Cerebellar nuclear complex (tissue), 1 donor: ENCODE data around the gene ARID3B.
"Not testable (repeated sequence)": the region's sequence is repeated elsewhere in the genome, so short reads cannot be mapped to it uniquely, and the experiment has no call there.

Experiments
- DNase-seq, 2 experiments: peaks; one replicate each; lab custom pipeline; 2025; lab: John Stamatoyannopoulos, UW

ARID3B gene

DNA sequence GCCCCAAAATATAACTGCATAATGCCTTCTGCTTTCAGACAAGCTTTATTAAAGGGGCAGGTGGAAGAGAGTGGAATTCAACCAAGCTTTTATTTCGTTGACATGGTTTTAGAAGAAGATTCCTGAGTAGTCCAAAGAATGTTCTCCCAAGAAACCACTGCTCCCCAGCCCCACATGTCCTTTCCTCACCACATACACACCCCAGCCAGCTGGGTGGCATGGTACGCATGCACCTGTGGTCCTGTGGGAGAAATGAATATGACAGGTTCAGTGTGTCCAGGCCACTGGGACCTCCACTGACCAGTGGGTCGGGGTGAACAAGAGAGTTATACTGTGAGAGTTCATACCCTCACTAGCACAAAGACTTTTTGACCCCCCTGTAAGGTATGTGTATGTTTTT lies 30.2 kb downstream of the ARID3B start:
- DNase-seq, result no peak

DNA sequence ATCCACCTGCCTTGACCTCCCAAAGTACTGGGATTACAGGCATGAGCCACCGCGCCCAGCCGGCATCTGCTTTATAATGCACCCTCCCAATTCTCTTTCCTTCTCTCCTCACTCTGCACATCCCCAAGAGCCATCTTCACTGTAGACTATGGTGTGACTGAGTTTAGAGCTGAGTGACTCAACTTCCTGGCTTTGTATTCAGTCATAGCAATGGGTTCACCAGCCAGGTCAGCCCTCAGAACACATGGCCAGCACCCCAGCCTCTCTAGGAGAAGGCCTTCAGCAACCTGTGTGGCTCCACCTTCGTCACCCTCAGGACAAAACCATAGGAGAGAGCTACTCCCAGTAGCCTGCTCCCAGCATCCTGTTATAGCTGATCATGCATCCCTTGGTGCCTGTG lies 33.0 kb downstream of the ARID3B start:
- no peak for DNase-seq

DNA sequence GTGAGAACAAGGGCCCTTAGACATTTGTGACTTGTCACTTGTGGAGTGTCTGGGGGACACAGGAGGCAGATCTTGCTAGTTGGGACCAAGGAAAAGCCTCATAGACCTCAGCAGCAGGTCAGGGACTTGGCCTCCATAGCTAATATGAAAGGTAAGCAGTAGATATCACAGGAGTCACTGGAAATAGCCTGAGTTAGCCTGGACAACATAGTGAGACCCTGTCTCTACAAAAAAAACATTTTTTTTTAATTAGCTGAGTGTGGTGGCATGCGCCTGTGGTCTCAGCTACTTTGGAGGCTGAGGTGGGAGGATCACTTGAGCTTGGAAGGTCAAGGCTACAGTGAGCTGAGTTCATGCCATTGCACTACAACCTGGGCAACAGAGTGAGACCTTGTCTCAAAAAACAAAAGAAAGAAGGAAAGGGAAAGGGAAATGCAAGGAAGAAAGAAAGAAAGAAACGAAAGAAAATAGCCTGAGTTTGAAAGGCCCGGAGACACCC lies 37.5 kb downstream of the ARID3B start:
- no peak for DNase-seq

DNA sequence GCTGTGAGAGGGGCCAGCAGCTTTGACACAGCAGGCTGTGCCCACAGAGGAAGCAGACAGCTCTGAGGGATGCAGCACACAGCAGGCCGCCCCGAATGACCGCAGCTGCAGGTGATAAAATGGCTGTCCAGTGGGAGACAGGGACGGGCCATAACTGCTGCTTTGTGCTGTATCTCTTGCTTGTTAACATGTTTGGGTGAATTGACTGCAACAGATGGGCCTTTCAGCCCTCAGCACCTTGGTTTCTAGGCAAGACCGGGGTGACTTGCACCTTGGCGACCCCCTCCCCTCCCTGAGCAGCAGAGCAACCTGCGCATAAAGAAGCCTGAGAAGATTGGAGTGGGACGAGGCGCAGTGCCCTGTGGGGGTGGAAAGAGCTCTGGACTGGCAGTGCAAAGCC lies 38.0 kb downstream of the ARID3B start:
- no peak for DNase-seq

DNA sequence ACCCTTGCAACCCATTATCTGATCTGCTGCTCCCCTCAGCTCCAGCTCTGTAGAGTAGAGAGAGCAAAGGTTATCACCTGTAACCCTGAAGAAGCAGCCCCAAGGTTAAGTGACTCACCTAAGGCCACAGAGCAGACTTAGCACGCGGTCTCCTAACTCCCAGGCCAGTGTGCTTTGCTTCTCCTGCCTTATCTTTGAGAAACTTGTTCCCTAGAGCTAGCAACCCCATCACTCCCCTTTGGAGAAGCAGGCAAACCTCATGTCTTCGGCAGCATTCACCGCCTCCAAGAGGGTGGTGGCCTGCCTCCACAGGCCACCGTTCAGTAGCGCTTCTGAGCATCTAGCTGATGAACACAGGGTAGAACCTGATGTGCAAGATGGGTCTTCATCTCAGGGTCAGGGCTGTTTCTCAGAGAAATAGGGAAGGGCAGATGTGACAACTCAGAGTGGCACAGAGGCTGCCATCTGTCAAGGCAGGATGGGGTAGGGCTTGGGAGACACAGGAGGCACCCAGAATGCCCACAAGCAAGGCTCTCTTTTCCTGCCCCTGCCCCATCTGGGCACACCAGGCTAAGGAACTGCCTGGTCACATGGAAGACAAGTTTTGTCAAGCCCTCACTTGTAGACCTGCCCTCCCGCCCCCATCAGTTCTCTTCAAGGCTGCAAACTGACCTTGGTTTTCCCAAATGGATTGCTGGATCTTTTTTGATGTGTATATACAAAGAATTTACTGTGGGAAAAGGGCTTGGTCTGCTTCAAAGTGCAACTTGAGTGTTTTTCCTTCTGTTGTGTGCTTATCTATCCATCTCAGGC lies 39.7 kb downstream of the ARID3B start:
- DNase-seq, result no peak

DNA sequence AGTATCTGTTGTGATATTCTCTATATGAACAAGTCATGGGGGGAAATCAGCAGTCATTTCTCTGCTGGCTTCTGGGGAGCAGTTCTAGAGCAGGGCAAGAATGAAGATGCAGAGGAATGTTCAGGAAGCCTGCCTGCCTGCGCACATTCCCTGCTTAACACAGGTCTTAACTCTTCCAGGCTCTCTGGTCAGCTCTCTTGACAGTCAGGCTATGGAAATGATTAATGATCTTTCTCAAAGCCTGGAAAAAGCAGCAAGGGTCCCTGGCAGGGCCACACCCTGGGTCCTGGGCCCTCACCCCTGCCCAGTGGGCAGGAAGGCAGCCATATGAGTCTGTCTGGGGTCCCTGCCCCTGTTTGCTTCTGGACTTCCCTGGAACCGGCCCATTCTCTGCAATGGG lies 43.2 kb downstream of the ARID3B start:
- DNase-seq, result no peak

DNA sequence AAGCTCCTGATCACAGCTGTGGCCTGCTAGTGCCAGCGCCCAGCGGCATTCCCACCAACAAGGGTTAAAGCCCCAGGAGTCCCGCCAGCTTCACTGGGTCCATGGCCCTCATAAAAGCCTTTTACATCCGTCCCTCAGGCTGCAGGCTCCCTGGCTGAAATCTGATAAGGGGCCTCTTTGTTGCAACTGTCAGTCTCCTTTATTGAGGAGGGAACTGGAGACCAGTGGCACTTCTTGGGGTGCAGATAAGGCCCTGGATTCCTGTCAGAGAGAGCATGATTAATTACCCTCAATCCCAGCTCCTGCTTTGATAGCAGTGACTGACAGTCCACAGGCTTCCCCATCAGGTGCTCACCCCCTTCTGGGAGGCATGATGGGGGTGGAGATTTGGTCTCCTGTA lies 43.8 kb downstream of the ARID3B start:
- no peak for DNase-seq

DNA sequence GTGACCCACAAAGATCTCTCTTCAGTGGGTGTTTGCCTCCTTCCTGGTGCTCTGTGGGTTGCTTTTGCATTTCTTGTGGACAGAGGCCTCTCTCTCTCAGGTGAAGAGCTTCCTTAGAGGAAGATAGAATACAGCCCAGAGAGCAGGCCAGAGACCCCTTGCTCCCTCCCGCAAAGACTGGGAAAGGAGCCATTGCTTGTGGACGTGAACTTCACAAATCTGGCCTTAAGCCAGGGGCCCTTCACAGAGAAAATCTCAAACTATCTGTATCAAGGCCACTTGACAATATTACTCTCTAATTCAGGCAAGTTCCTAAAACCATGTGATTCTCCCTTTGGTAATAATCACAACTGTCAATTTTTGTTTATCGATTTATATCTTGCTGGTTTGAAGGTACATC lies 44.2 kb downstream of the ARID3B start:
- DNase-seq, result no peak

DNA sequence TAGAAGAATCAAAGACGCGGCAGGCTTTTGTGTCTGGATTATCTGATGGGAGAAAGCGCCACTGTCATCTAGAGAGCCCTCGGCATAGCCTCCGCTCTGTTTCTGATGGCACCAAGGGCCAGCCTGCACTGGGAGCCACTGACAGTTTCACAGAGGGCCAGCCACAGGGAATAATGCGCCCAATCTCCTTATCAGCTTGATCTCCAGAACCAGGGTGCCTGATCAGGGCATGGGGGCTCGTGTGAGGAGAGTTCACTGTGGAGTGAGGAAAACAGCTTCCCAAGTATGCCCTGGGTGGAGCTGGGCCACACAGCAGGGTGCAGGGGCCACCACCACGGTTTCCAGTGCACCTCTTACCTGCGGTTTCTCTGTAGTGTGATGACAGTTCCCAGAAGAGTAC lies 44.8 kb downstream of the ARID3B start:
- DNase-seq, result no peak

DNA sequence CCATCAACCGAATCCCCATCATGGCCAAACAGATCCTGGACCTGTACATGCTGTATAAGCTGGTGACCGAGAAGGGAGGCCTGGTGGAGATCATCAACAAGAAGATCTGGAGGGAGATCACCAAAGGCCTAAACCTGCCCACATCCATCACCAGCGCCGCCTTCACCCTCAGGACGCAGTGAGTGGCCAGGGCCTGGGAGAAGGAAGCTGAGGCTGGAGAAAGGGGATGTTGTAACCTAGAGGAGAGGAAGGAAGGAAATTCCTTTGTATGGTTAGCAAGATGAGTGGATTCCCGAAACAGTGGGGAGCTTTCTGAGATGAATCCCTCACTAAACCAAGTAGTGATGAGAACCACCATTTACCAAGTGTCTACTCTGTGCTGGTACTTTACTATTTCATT lies 48.8 kb downstream of the ARID3B start:
- DNase-seq, result no peak

DNA sequence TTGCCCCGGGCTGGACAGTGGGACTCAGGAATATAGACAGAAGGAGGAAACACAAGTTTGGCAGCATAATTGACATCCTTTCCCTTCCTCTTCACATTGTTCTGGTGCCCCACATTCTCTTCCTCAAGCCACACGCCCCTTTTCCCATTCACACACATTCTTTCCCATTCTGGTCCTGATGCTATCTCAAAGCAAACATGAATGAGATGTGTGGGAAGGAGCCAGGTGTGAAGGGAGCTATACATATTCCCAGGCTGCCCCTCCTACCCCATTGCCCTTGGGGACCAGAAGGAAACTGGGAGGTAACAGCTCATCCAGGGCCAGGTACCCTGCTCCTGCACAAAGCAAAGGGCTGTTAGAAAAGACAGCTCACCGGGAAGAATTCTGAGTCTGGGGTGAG lies 51.2 kb downstream of the ARID3B start:
- DNase-seq, result no peak

DNA sequence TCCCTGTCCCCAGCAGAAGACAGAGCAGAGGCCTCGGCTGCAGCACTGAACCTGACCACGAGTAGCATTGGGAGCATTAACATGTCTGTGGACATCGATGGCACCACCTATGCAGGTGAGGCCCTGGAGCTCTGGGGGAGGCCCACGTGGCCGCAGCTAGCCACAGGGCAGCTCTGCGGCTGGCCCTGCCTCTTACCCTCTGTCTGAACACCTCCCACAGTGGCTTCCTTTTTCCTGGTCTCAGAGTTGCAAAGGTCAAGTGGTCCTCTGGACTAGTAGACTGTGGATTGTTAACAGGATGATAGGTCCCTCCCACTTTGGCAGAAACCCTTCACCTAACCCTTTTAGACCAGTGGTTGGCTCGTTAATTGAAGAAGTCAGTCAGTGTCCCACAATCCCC lies 52.1 kb downstream of the ARID3B start:
- no peak for DNase-seq

DNA sequence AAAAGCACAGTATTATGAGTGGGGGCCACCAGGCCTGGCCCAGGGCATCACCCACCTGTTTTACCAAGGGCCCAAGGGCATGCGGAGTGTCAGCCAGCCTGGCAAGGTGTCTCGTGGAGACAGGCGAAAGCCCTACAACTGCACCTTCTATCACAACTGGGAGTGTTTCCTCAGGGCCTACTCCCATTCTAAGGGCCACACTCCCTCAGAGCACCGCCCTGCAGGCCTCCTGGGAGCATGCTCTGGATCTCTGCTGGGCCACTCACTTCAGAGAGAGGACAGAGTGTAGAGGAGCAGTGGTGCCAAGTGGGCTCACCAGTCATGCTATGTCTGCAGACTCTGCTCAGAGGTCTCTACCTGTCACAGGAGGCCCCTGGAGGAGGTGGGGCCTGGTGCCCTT lies 53.4 kb downstream of the ARID3B start:
- DNase-seq, result no peak

DNA sequence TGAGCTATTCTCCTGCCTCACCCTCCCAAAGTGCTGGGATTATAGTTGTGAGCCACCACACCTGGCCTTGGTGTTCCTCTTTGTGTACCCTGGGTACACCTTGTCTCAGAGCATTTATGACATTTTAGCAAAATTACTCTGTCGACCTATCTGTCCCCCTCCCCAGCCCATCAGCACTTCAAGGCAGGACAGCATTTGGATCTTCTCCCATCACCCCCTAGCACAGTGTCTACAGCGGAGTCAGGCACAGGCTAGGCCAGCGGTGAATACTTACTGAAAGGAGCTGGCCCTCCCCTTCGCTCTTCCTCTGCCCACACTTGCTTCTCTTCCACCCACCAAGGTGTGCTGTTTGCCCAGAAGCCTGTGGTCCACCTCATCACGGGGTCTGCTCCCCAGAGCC lies 54.3 kb downstream of the ARID3B start:
- DNase-seq, result no peak

DNA sequence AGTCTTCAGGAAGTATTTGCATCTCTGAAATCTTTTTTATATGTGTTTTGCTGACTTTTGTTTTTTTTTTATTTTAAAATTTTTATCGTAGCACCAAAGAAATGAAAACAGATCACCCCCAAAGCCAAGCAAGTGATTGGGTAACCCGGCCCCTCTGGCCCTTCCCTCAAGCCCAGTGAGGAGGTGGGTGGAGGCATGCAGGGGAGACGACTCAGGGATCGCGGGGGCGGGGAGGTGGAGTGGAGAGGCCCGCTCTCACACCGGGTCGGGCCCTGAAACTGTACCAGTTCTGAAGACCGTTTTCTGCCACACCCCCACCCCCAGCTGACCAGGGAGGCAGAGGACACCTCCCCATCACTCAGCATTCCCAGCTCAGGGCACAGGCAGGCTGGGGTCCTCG lies 55.7 kb downstream of the ARID3B start:
- DNase-seq, result not testable (repeated sequence)

DNA sequence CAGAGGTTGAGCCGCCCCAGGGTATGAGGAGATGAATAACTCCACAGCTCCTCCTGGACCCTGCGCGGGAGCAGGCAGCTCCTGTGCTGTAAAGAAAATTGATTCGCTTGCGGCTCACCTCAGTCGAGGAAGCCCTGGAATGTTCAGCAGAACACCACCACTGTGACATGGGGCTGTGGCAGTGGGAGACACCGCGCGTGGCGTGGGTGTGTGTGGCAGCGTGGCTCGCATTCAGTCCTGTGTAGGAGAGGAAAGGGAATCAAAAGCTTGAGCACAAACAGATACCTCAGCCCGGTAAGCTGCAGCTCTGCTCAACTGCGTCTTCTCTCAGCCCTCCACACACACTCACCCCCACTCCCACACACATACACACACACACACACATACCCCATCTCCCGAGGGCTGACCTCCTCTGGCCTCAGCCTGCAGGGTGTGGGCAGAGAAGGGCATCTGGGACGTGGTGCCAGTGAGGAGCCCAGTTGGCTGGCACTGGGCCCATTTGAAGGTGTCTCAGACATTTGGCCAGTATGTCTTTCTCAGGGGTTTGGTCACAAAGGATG lies 56.2 kb downstream of the ARID3B start:
- not testable (repeated sequence) for DNase-seq

DNA sequence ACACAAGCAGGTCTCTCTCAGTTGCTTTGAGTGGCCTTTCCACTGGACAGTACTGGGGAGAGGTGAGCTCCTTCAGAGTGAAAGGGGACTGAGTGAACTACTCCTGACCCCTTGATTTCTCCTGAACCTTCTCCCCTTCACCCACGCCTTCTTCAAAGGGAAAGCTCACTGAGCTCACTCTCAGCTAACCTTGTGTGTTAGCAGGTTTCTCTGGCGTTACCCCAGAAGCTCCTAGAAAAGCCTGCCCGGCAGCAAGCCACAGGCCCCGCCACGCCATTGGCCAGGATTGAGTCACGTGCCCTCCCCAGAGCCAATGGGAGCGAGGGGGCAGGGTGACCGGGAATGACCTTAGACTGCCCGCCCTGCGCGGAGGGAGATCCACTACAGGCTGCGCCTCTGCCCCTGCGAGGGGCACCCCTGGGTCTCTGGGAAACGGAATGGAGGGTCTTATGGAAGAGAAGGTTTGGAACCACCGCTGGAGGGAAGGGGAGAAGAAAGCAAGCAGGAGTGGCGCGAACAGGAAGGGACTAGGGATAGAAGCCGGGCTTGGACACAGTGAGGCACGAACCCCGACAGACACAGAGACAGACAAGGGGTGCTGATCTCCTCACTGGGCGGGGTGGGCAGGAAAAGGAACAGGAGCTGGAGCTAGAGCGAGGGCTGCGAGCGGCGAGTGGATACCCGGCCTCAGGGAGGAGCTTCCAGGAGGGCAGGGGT lies 57.3 kb downstream of the ARID3B start:
- DNase-seq, result peak; percentile 51 to 76

DNA sequence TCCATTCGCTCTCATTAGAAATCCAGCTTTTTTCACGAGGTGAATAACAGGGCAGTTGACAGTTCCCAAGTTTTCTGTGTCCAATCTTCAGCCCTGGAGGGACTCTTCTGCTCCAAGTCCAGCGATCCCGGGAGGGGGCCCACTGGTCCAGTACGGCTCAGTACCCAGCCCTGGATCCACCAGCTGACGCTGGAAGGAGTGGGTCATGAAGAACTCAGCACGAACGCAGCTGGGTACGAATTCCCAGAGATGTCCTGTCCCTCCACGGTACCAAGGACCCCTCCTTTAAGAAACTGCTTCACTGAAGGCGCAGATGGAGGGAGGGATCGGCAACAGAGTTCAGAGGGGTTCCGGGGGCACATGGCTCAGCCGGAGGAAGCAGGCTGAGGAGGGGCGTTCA lies 58.1 kb downstream of the ARID3B start:
- DNase-seq, result no peak

DNA sequence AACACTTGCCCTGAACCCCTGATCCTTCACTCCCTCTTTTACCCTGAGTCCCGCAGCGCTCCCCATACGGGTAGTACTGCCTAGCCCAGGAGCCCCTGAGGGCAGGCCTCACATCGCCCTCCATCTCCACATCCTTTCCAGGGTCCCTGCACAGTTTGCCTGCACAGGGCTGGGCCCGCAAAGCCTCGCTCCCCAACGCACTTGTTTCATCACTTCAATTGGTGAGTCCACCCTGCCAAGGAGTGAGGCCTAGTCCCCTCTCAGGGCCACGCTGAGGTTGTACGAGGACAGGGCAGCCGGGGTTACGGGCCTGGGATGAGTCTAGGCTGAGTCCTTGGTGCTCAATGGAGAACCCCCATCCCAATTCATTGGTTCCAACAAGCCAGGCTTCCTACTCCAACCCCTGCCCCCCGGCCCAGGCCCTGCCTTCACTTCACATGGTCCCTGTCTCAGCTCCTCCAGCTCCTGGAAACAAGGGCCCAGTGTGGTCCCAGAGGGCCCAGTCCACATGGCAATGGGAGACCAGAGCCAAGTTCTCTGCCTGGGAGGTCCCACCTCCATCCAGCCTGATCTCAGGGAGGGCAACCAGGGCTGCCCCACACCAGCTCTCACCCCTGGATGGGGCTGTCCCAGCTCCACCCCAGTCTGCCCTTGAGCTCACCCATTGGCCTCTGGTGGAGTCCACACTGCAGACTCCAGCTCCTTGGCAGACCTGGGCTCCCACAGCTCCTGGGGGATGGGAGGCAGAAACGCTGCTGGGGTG lies 62.2 kb downstream of the ARID3B start:
- DNase-seq, result no peak

DNA sequence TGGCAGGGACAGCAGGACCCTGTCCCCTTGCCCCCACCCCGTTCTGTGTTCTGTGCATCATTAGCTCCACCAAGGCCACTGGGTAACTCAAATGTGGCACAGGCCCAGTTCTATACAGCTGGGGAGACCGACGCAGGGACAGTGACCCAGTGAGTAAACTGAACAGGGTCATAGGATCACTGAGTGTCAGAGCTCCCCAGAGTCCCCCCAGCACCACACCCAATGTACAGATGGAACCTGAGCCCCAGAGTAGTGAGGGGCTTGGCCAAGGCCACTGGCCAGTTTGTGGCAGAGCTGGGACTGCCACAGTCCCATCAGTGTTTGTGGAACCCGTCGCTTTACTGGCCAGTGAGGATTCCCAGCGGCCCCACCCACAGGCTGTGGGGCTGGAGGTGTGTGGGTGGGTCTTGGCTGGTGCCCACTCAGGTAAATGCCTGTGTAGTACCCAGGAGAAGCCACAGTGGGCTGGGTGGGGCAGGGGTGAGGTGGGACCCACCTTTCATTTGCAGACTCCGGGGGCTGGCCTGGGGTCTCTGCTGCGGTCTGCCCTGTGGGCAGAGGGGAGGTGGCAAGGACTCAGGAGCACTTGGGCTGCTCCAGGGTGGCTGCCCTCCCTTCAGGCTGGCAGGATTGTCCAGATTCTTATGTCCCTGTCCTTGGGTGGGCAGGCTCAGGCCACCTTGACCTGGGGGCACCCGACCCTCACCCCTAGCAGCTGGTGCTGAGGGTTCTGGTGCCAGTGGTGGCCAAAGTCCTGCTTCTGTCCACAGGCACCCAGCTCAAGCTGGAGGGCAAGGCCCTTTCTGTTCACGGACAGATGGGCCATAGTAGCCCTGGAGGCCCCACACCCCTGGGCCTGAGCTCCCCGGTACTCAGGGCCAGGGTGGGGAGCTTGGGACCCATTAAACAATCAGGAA lies 63.0 kb downstream of the ARID3B start:
- no peak for DNase-seq
